H1 (cell line): ENCODE results near the gene RRP9. TPM values are rescaled to one million over a fixed set of nuclear protein-coding genes. Genes with fewer than 3 reads are reported as not detected.

Experiments used
- CTCF ChIA-PET: fragments of 300-600 bp; sonication (Branson Sonifier 250); formaldehyde crosslinking; loops from one replicate; lab custom pipeline; 2021; ENCODE audit not compliant: partially characterized antibody; lab: Charles Lee
- POLR2A ChIA-PET: fragments of 300-600 bp; sonication (Branson Sonifier 250); formaldehyde crosslinking; loops from one replicate; lab custom pipeline; 2021; ENCODE audit warnings: inconsistent platforms; ENCODE audit not compliant: partially characterized antibody; lab: Charles Lee
- DNase-seq, 2 experiments: peaks; one replicate each; pipeline versions ENCODE4 v3.0.0 to v3.0.0-alpha.2; 2010 to 2022; ENCODE audit warnings: low spot score in 2 of 2, low read depth in 1 of 2, mixed read lengths in 1 of 2
- FAIRE-seq: peaks from 2 replicates; lab custom pipeline; 2011; peaks lifted over from hg19 to GRCh38; lab: Jason Lieb, UNC
- H2AFZ ChIP-seq: 2 replicates; pipeline ENCODE4 v1.8.1; 2012; ENCODE audit warnings: low read length, inconsistent platforms
- H2AK5ac ChIP-seq: 2 replicates; pipeline ENCODE4 v1.6.1; 2013; ENCODE audit warnings: low read depth, low read length
- H2BK120ac ChIP-seq: replicated peaks from 2 replicates; pipeline ENCODE3; 2013; ENCODE audit warnings: low read depth, low read length, inconsistent platforms
- H2BK12ac ChIP-seq: 2 replicates; pipeline ENCODE4 v1.6.1; 2013; ENCODE audit warnings: low read depth, low read length
- H2BK15ac ChIP-seq: 2 replicates; pipeline ENCODE4 v1.6.1; 2013; ENCODE audit warnings: low read length
- H2BK20ac ChIP-seq: 2 replicates; pipeline ENCODE4 v1.6.1; 2013; ENCODE audit warnings: low read length
- H2BK5ac ChIP-seq: 2 replicates; pipeline ENCODE4 v1.6.1; 2013; ENCODE audit warnings: low read depth, low read length
- H3K14ac ChIP-seq: 2 replicates; pipeline ENCODE4 v1.6.1; 2013; ENCODE audit warnings: inconsistent platforms; ENCODE audit not compliant: insufficient read length
- H3K18ac ChIP-seq: 2 replicates; pipeline ENCODE4 v1.6.1; 2013; ENCODE audit warnings: low read length; ENCODE audit errors: extremely low read depth
- H3K23ac ChIP-seq: 2 replicates; pipeline ENCODE4 v1.6.1; 2013; ENCODE audit warnings: inconsistent platforms; ENCODE audit not compliant: insufficient read length
- H3K23me2 ChIP-seq: 2 replicates; pipeline ENCODE4 v1.6.1; 2013; ENCODE audit warnings: low read depth, low read length
- H3K27ac ChIP-seq: 2 replicates; pipeline ENCODE4 v1.6.1; 2011; ENCODE audit warnings: low read depth, low read length, inconsistent platforms
- H3K27me3 ChIP-seq, 4 experiments: replicated peaks in 1 of 4; 1 replicate in 1 of 4; 2 replicates in 3 of 4; pipeline versions ENCODE4 v1.6.1 to v1.8.1; 2011 to 2013; ENCODE audit warnings: low read length in 3 of 4, mild to moderate bottlenecking in 3 of 4, inconsistent platforms in 2 of 4, mixed read lengths in 2 of 4, moderate library complexity in 1 of 4; ENCODE audit not compliant: control insufficient read depth in 3 of 4, insufficient read depth in 3 of 4; ENCODE audit errors: extremely low read depth in 1 of 4
- H3K36me3 ChIP-seq, 4 experiments: 2 replicates each; pipeline versions ENCODE4 v1.6.1 to v1.8.1; 2011 to 2013; ENCODE audit warnings: mild to moderate bottlenecking in 4 of 4, low read length in 3 of 4, moderate library complexity in 2 of 4, control low read depth in 1 of 4, inconsistent platforms in 1 of 4; ENCODE audit not compliant: insufficient read depth in 4 of 4, control insufficient read depth in 2 of 4
- H3K4ac ChIP-seq: replicated peaks from 2 replicates; pipeline ENCODE3; 2013; ENCODE audit warnings: low read length, low read depth, mixed read lengths, inconsistent platforms; ENCODE audit not compliant: insufficient read length
- H3K4me1 ChIP-seq, 4 experiments: replicated peaks in 1 of 4; 1 replicate in 1 of 4; 2 replicates in 3 of 4; pipeline versions ENCODE4 v1.6.1 to v1.8.1; 2011 to 2013; ENCODE audit warnings: low read length in 3 of 4, inconsistent platforms in 2 of 4, mixed read lengths in 1 of 4; ENCODE audit not compliant: insufficient read depth in 4 of 4, control insufficient read depth in 3 of 4
- H3K4me2 ChIP-seq, 2 experiments: 2 replicates each; pipeline versions ENCODE4 v1.6.1 to v1.8.1; 2011 to 2013; ENCODE audit warnings: low read depth in 2 of 2, low read length in 2 of 2, control low read depth in 1 of 2, inconsistent platforms in 1 of 2, mild to moderate bottlenecking in 1 of 2; ENCODE audit not compliant: insufficient read depth in 1 of 2
- H3K4me3 ChIP-seq, 4 experiments: fragments of 200-600, 300-600 bp in 1 of 4; sonication (generic), shearing (Covaris generic), sonication (Bioruptor Twin) in 1 of 4; 2 replicates each; pipeline versions ENCODE4 v1.5.1 to v1.8.1; 2011 to 2016; ENCODE audit warnings: low read length in 4 of 4, low read depth in 3 of 4, control low read depth in 2 of 4, inconsistent platforms in 2 of 4, mild to moderate bottlenecking in 2 of 4, mixed read lengths in 1 of 4, moderate library complexity in 1 of 4; ENCODE audit not compliant: insufficient read depth in 2 of 4; ENCODE audit errors: extremely low read depth in 1 of 4
- H3K56ac ChIP-seq: replicated peaks from 2 replicates; pipeline ENCODE3; 2013; ENCODE audit warnings: low read depth, mild to moderate bottlenecking, mixed read lengths, low read length, inconsistent platforms; ENCODE audit not compliant: insufficient read length
- H3K79me1 ChIP-seq: 2 replicates; pipeline ENCODE4 v1.6.1; 2013; ENCODE audit warnings: low read depth, low read length, control low read depth
- H3K79me2 ChIP-seq, 2 experiments: 2 replicates each; pipeline versions ENCODE4 v1.6.1 to v1.8.1; 2012 to 2013; ENCODE audit warnings: low read length in 2 of 2, mild to moderate bottlenecking in 2 of 2, inconsistent platforms in 1 of 2; ENCODE audit not compliant: insufficient read depth in 2 of 2, control insufficient read depth in 1 of 2
- H3K9ac ChIP-seq, 4 experiments: replicated peaks in 1 of 4; 1 replicate in 1 of 4; 2 replicates in 3 of 4; pipeline versions ENCODE4 v1.6.1 to v1.8.1; 2011 to 2013; ENCODE audit warnings: low read depth in 3 of 4, low read length in 3 of 4, control low read depth in 2 of 4, mild to moderate bottlenecking in 2 of 4, moderate library complexity in 2 of 4, inconsistent platforms in 1 of 4; ENCODE audit errors: extremely low read depth in 1 of 4
- H3K9me3 ChIP-seq, 2 experiments: 2 replicates each; pipeline versions ENCODE4 v1.6.1 to v1.8.1; 2012 to 2013; ENCODE audit warnings: mild to moderate bottlenecking in 2 of 2, moderate library complexity in 2 of 2, control low read depth in 1 of 2, inconsistent platforms in 1 of 2, low read depth in 1 of 2, low read length in 1 of 2, mixed read lengths in 1 of 2; ENCODE audit not compliant: insufficient read depth in 2 of 2
- H4K20me1 ChIP-seq, 2 experiments: replicated peaks in 1 of 2; 2 replicates each; pipeline versions ENCODE3 to v1.8.1; 2011 to 2013; ENCODE audit warnings: inconsistent platforms in 2 of 2, low read length in 2 of 2, mild to moderate bottlenecking in 1 of 2; ENCODE audit not compliant: insufficient read depth in 2 of 2, control insufficient read depth in 1 of 2
- H4K5ac ChIP-seq: 2 replicates; pipeline ENCODE4 v1.6.1; 2013; ENCODE audit warnings: low read length, low read depth, mixed read lengths, inconsistent platforms; ENCODE audit not compliant: insufficient read length
- H4K8ac ChIP-seq: 2 replicates; pipeline ENCODE4 v1.8.0; 2013; ENCODE audit warnings: mild to moderate bottlenecking, moderate library complexity, low read length, inconsistent platforms; ENCODE audit not compliant: insufficient read depth; ENCODE audit errors: extremely low read depth
- H4K91ac ChIP-seq: replicated peaks from 2 replicates; pipeline ENCODE3; 2013; ENCODE audit warnings: low read length, mixed read lengths, inconsistent platforms; ENCODE audit not compliant: insufficient read length
- ASH2L ChIP-seq: fragments of 200-600, 300-600 bp; sonication (generic); IDR thresholded peaks from one replicate; pipeline ENCODE4 v1.7.1; 2017; ENCODE audit warnings: low read length
- CHD2 ChIP-seq: IDR thresholded peaks from 2 replicates; pipeline ENCODE4 v1.6.1; 2012; ENCODE audit warnings: low read length, improper control_type of control experiment
- MAFK ChIP-seq: IDR thresholded peaks from 2 replicates; pipeline ENCODE4 v1.6.1; 2012; ENCODE audit warnings: low read depth, mild to moderate bottlenecking, improper control_type of control experiment, low read length
- POLR2AphosphoS5 ChIP-seq: IDR thresholded peaks from 2 replicates; pipeline ENCODE4 v1.6.1; 2011; ENCODE audit warnings: low read depth, low read length
- TBP ChIP-seq: IDR thresholded peaks from 2 replicates; pipeline ENCODE4 v1.6.1; 2011; ENCODE audit warnings: low read depth, low read length, improper control_type of control experiment
- TCF12 ChIP-seq: IDR thresholded peaks from 2 replicates; pipeline ENCODE4 v1.6.1; 2011; ENCODE audit warnings: low read depth, mild to moderate bottlenecking, low read length
- ZNF274 ChIP-seq: IDR thresholded peaks from 2 replicates; pipeline ENCODE4 v1.7.0; 2012; ENCODE audit warnings: low read length, borderline replicate concordance; ENCODE audit errors: extremely low read depth
- WGBS, 2 experiments: shearing (Covaris generic) in 1 of 2; methylation state at CpG; one replicate each; pipeline versions ENCODE4 v1.1.6 to v1.1.7; 2013 to 2015; ENCODE audit warnings: low lambda C conversion rate in 2 of 2, mixed read lengths in 2 of 2, inconsistent platforms in 1 of 2, low coverage in 1 of 2, missing lambda C conversion rate in 1 of 2; ENCODE audit not compliant: insufficient replicate concordance in 2 of 2, insufficient coverage in 1 of 2, insufficient read length in 1 of 2; ENCODE audit errors: extremely low coverage in 1 of 2, missing lambda C conversion rate in 1 of 2; 5-methylcytosine and 5-hydroxymethylcytosine counted together
- polyA plus RNA-seq, 7 experiments: library from polyadenylated mRNA; depleted of rRNA in 3 of 7; stranded (reverse) in 5 of 7; unstranded in 2 of 7; fragments of >200 nt in 5 of 7; fragments of 200-250 nt in 2 of 7; gene quantifications; 1 replicate in 5 of 7; 2 replicates in 1 of 7; 4 replicates in 1 of 7; pipeline versions ENCODE4 v1.2.1 to v1.2.3, GENCODE V29; 2011 to 2013; ENCODE audit warnings: missing spikeins in 2 of 7, mixed read lengths in 2 of 7
- total RNA-seq: library from RNA; stranded (reverse); fragmentation: NEBNext Ultra II Directional; extraction: Animal tissue kit (Norgen Biotek cat#: 25700); gene quantifications from 2 replicates; pipeline ENCODE4 v1.2.1, GENCODE V29; 2021

Gene RRP9
- total and polyA plus RNA-seq, 2 of the 8 experiments (the other 6 are each of a cell fraction or from before 2014, with no cell fraction given) = 55.6 to 68.9 TPM

GRCh38 chr3:51964521-51964920, 22.8 kb upstream of the RRP9 start:
- H3K27ac ChIP-seq = no peak overlapping the region
- H3K14ac ChIP-seq = no peak overlapping the region
- WGBS, 2 experiments = 86% methylated on average over 4 of the region's 4 CpGs; no CpG with 5 or more reads in 1 of the 2 experiments
- H2AFZ ChIP-seq = no peak overlapping the region
- no peaks in the 10 kb centered on the region for H3K79me2 ChIP-seq
- H3K4me3 ChIP-seq = no peak overlapping the region
- H2AK5ac ChIP-seq = peak overlapping the region; percentile 7; the same call in 1 of the 2 replicates
- ChIA-PET CTCF (interaction anchor here (0.8 to 10.5 kb wide), 7 partner anchors 7 to 282 kb away, joined by 3 to 66 read pairs (median 12); partner anchors contain the start of genes ABHD14A, ABHD14B, ACY1 and PARP3), POLR2A (interaction anchor here (1.7 to 29.3 kb wide), 3 partner anchors 15 to 23 kb away, joined by 6 to 923 read pairs (median 130); partner anchors contain the start of genes ABHD14A, ABHD14B, ACY1 and GPR62)
- no peak overlapping the region for H3K23ac ChIP-seq
- peak overlapping the region in 1 of 2 experiments; percentile 44; a peak in 2 of 4 replicates for H3K4me2 ChIP-seq
- H3K4me1 ChIP-seq = peaks cover 12 to 39% (median 31%) of the 10 kb centered on the region in 4 experiments
- H3K27me3 ChIP-seq = peaks cover 0 to 13% (median 2%) of the 10 kb centered on the region in 4 experiments; a peak in 5 of 7 replicates
- H4K20me1 ChIP-seq = peaks cover 0 to 10% of the 10 kb centered on the region in 2 experiments
- H3K56ac ChIP-seq = no peak overlapping the region
- H2BK20ac ChIP-seq = no peak overlapping the region
- DNase-seq (no peak), FAIRE-seq (no peak)
- no peak overlapping the region for H3K9ac ChIP-seq
- no peaks in the 10 kb centered on the region for H3K9me3 ChIP-seq
- H2BK15ac ChIP-seq = peak overlapping the region; percentile 95
- no peak overlapping the region for H2BK120ac ChIP-seq
- no peak overlapping the region for H4K5ac ChIP-seq
- H3K79me1 ChIP-seq = no peaks in the 10 kb centered on the region
- H4K8ac ChIP-seq = no peak overlapping the region
- H3K36me3 ChIP-seq = no peaks in the 10 kb centered on the region
- no peak overlapping the region for H2BK5ac ChIP-seq
- TF ChIP-seq ASH2L = no peak
- TF ChIP-seq POLR2AphosphoS5 = no peak
- TF ChIP-seq TCF12 = no peak
- no peak for TF ChIP-seq ZNF274
- no peak for TF ChIP-seq MAFK
- TF ChIP-seq TBP = no peak
- TF ChIP-seq CHD2 = no peak
- TF ChIP-seq, all 59 proteins: peak for 0
- Histone ChIP-seq H2BK12ac (peak overlapping the region; percentile 85; the same call in 1 of the 2 replicates), H3K23me2 (peaks cover 9% of the 10 kb centered on the region; the same call in 1 of the 2 replicates), H4K91ac (no peak overlapping the region), H3K4ac (no peak overlapping the region), H3K18ac (no peak overlapping the region)
